ENCODE results near the gene SAP30. TPM values are rescaled to one million over a fixed set of nuclear protein-coding genes. Genes with fewer than 3 reads are reported as not detected.

The SAP30 gene
- total and polyA plus RNA-seq, 2 of the 4 experiments (the other 2 are of a cell fraction), result 3.8 to 11.7 TPM

GRCh38 chr4:173379929-173380328 is 9.2 kb downstream of the SAP30 start:
- BruUV-seq (replicated peaks), result no TSS peak
- H2AK5ac ChIP-seq (ENCODE audit: low read depth, low read length), result no peak overlapping the region
- no peak overlapping the region for H2AFZ ChIP-seq (replicated peaks; ENCODE audit: low read length, poor library complexity)
- H3K9me1 ChIP-seq (ENCODE audit: insufficient read depth, low read length), result no peaks in the 10 kb centered on the region
- H3K4me2 ChIP-seq (ENCODE audit: low read depth, low read length), result no peak overlapping the region
- H2BK20ac ChIP-seq (ENCODE audit: low read depth, low read length), result no peak overlapping the region
- DNase-seq (no peak), ATAC-seq (ENCODE audit: low read depth) (no peak)
- no peak overlapping the region for H2BK120ac ChIP-seq (ENCODE audit: low read depth, low read length)
- no peak overlapping the region for H3K18ac ChIP-seq (ENCODE audit: low read depth, low read length)
- no CpG with 5 or more reads among the region's 3 CpGs for WGBS, 2 experiments (ENCODE audit: extremely low coverage in 2 of 2, insufficient read length in 1 of 2)
- no peaks in the 10 kb centered on the region for H3K27me3 ChIP-seq (ENCODE audit: control insufficient read depth, insufficient read depth, low read length)
- H3K36me3 ChIP-seq (ENCODE audit: control insufficient read depth, insufficient read depth, low read length), result peaks cover 3% of the 10 kb centered on the region; the same call in 1 of the 2 replicates
- CTCF ChIA-PET, result no interaction called here
- H3K23ac ChIP-seq (ENCODE audit: low read depth, low read length), result no peak overlapping the region
- TF ChIP-seq SMC3 (IDR thresholded peaks at IDR 0.05; ENCODE audit: low read depth, low read length) (no peak), BHLHE40 (IDR thresholded peaks at IDR 0.05; ENCODE audit: low read depth, low read length) (no peak), MXI1 (IDR thresholded peaks at IDR 0.05; ENCODE audit: borderline replicate concordance, low read depth, low read length) (no peak), USF2 (IDR thresholded peaks at IDR 0.05; ENCODE audit: low read depth, low read length) (no peak), MAFK (IDR thresholded peaks at IDR 0.05; ENCODE audit: low read depth, low read length) (no peak), RFX5 (IDR thresholded peaks at IDR 0.05; ENCODE audit: low read depth, low read length) (no peak), CEBPB (IDR thresholded peaks at IDR 0.05; ENCODE audit: low read depth, low read length) (no peak), FOS (IDR thresholded peaks at IDR 0.05; ENCODE audit: low read depth, low read length) (no peak), POLR2A (IDR thresholded peaks at IDR 0.05; ENCODE audit: low read depth, low read length) (no peak), RCOR1 (IDR thresholded peaks at IDR 0.05; ENCODE audit: insufficient replicate concordance, low read length) (no peak), NFE2L2 (IDR thresholded peaks at IDR 0.05; ENCODE audit: low read depth, low read length) (no peak), RAD21 (IDR thresholded peaks at IDR 0.05; ENCODE audit: low read length) (no peak), MAZ (IDR thresholded peaks at IDR 0.05; ENCODE audit: borderline replicate concordance, low read depth, low read length) (no peak), CHD1 (IDR thresholded peaks at IDR 0.05; ENCODE audit: low read depth, low read length) (no peak)
- TF ChIP-seq, protein P1, sequence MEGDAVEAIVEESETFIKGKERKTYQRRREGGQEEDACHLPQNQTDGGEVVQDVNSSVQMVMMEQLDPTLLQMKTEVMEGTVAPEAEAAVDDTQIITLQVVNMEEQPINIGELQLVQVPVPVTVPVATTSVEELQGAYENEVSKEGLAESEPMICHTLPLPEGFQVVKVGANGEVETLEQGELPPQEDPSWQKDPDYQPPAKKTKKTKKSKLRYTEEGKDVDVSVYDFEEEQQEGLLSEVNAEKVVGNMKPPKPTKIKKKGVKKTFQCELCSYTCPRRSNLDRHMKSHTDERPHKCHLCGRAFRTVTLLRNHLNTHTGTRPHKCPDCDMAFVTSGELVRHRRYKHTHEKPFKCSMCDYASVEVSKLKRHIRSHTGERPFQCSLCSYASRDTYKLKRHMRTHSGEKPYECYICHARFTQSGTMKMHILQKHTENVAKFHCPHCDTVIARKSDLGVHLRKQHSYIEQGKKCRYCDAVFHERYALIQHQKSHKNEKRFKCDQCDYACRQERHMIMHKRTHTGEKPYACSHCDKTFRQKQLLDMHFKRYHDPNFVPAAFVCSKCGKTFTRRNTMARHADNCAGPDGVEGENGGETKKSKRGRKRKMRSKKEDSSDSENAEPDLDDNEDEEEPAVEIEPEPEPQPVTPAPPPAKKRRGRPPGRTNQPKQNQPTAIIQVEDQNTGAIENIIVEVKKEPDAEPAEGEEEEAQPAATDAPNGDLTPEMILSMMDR (conservative IDR thresholded peaks at IDR 0.05; ENCODE audit: low read depth, low read length), result no peak
- TF ChIP-seq, protein P2, sequence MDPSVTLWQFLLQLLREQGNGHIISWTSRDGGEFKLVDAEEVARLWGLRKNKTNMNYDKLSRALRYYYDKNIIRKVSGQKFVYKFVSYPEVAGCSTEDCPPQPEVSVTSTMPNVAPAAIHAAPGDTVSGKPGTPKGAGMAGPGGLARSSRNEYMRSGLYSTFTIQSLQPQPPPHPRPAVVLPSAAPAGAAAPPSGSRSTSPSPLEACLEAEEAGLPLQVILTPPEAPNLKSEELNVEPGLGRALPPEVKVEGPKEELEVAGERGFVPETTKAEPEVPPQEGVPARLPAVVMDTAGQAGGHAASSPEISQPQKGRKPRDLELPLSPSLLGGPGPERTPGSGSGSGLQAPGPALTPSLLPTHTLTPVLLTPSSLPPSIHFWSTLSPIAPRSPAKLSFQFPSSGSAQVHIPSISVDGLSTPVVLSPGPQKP (IDR thresholded peaks at IDR 0.05; ENCODE audit: borderline replicate concordance, low read depth, low read length), result no peak
- H4K91ac ChIP-seq (ENCODE audit: insufficient read depth, low read depth, low read length), result no peak overlapping the region
- no peak overlapping the region for H3K27ac ChIP-seq (ENCODE audit: insufficient read depth, low read length)
- POLR2A ChIA-PET (ENCODE audit: unreplicated experiment), result no interaction called here
- H3K56ac ChIP-seq (ENCODE audit: extremely low read depth, insufficient read depth, low read length), result no peak overlapping the region
- H2AK9ac ChIP-seq (replicated peaks; ENCODE audit: low read depth, low read length, poor library complexity), result no peak overlapping the region
- no peak overlapping the region for H4K5ac ChIP-seq (ENCODE audit: low read depth, low read length)
- H2BK5ac ChIP-seq (ENCODE audit: low read depth, low read length, poor library complexity, severe bottlenecking), result no peak overlapping the region
- no peak overlapping the region for H2BK15ac ChIP-seq (ENCODE audit: low read depth, low read length)
- H4K8ac ChIP-seq (ENCODE audit: low read depth in 2 of 2, low read length in 2 of 2), result no peak overlapping the region
- intact Hi-C loops (cut with micrococcal nuclease), result no loop called here
- no peak overlapping the region for H3K9ac ChIP-seq (ENCODE audit: low read depth, low read length)
- no peaks in the 10 kb centered on the region for H3K4me1 ChIP-seq (ENCODE audit: control insufficient read depth, insufficient read depth, low read length)
- no peak overlapping the region for H3K4ac ChIP-seq (ENCODE audit: low read depth, low read length)
- H3K9me3 ChIP-seq (ENCODE audit: control insufficient read depth, insufficient read depth, low read length), result no peaks in the 10 kb centered on the region
- H3K14ac ChIP-seq (replicated peaks; ENCODE audit: low read depth, low read length), result no peak overlapping the region
- peaks cover 4 to 6% of the 10 kb centered on the region in 2 experiments for H3K79me1 ChIP-seq (ENCODE audit: low read depth in 1 of 2, low read length in 2 of 2)
- H3K4me3 ChIP-seq (ENCODE audit: insufficient read depth, low read depth, low read length), result no peak overlapping the region
- dilution Hi-C loops (cut with HindIII; ENCODE audit: low sequenced_read_pairs, unreplicated experiment), result no loop called here
- in situ Hi-C loops (cut with MboI; ENCODE audit: low sequenced_read_pairs), result no loop called here
- no peaks in the 10 kb centered on the region for H4K20me1 ChIP-seq (ENCODE audit: insufficient read depth, low read length)
